Liver (tissue), 9 donors: ENCODE measurements around the gene CSMD2. TPM values are rescaled to one million over a fixed set of nuclear protein-coding genes. Genes with fewer than 3 reads are reported as not detected.

Experiments used
- DNase-seq: peaks from one replicate; pipeline ENCODE4 v3.0.0-alpha.2; 2017; ENCODE audit warnings: low spot score
- H3K27ac ChIP-seq, 2 donors: one replicate each; pipeline ENCODE4 v1.7.0; 2013; ENCODE audit warnings: inconsistent platforms in 2 of 2, low read length in 2 of 2, control low read depth in 1 of 2, low read depth in 1 of 2, mild to moderate bottlenecking in 1 of 2
- H3K27me3 ChIP-seq, 4 donors: one replicate each; pipeline versions ENCODE4 v1.6.1 to v1.7.0; 2013; ENCODE audit warnings: low read length in 3 of 4, inconsistent platforms in 1 of 4, mild to moderate bottlenecking in 1 of 4, moderate library complexity in 1 of 4; ENCODE audit not compliant: control insufficient read depth in 4 of 4, insufficient read depth in 4 of 4
- H3K36me3 ChIP-seq, 4 donors: one replicate each; pipeline versions ENCODE4 v1.6.1 to v1.7.0; 2013; ENCODE audit warnings: low read length in 3 of 4, mild to moderate bottlenecking in 3 of 4, low read depth in 1 of 4, moderate library complexity in 1 of 4; ENCODE audit not compliant: control insufficient read depth in 4 of 4, insufficient read depth in 3 of 4
- H3K4me1 ChIP-seq, 4 donors: one replicate each; pipeline versions ENCODE4 v1.6.1 to v1.7.0; 2013; ENCODE audit warnings: low read length in 3 of 4, mild to moderate bottlenecking in 3 of 4, moderate library complexity in 1 of 4; ENCODE audit not compliant: control insufficient read depth in 4 of 4, insufficient read depth in 4 of 4
- H3K4me3 ChIP-seq, 3 donors: one replicate each; pipeline versions ENCODE4 v1.6.1 to v1.7.0; 2013; ENCODE audit warnings: low read length in 3 of 3, control low read depth in 1 of 3, low read depth in 1 of 3, mild to moderate bottlenecking in 1 of 3
- H3K9ac ChIP-seq, 2 donors: one replicate each; pipeline ENCODE4 v1.7.0; 2013; ENCODE audit warnings: low read length in 2 of 2, mild to moderate bottlenecking in 2 of 2, moderate library complexity in 2 of 2, control low read depth in 1 of 2, low read depth in 1 of 2
- H3K9me3 ChIP-seq, 4 donors: one replicate each; pipeline versions ENCODE4 v1.6.1 to v1.7.0; 2013; ENCODE audit warnings: low read length in 3 of 4; ENCODE audit not compliant: control insufficient read depth in 4 of 4
- CTCF ChIP-seq: fragments of 150-350 bp; IDR thresholded peaks from 2 replicates; pipeline ENCODE4 v1.5.1; 2017; ENCODE audit warnings: improper control_type of control experiment, low read depth, low read length; ENCODE audit not compliant: missing input control
- FOXA1 ChIP-seq: IDR thresholded peaks from 2 replicates; pipeline ENCODE4 v1.6.1; 2016; ENCODE audit warnings: antibody characterized with exemption
- FOXA2 ChIP-seq: IDR thresholded peaks from 2 replicates; pipeline ENCODE4 v1.6.1; 2016; ENCODE audit warnings: antibody characterized with exemption
- GABPA ChIP-seq, 2 donors: IDR thresholded peaks in 1 of 2; conservative IDR thresholded peaks in 1 of 2; 2 replicates each; pipeline ENCODE4 v1.6.1; 2016; ENCODE audit warnings: antibody characterized with exemption in 2 of 2, mild to moderate bottlenecking in 1 of 2, moderate library complexity in 1 of 2
- HNF4A ChIP-seq, 2 donors: conservative IDR thresholded peaks; 2 replicates each; pipeline ENCODE4 v1.6.1; 2016; ENCODE audit warnings: antibody characterized with exemption in 2 of 2, mild to moderate bottlenecking in 2 of 2
- HNF4G ChIP-seq: IDR thresholded peaks from 2 replicates; pipeline ENCODE4 v1.6.1; 2016; ENCODE audit warnings: antibody characterized with exemption
- JUND ChIP-seq, 2 donors: IDR thresholded peaks; 2 replicates each; pipeline ENCODE4 v1.6.1; 2016; ENCODE audit warnings: antibody characterized with exemption in 2 of 2
- MAX ChIP-seq: IDR thresholded peaks from 2 replicates; pipeline ENCODE4 v1.6.1; 2016; ENCODE audit warnings: antibody characterized with exemption
- NR2F2 ChIP-seq: IDR thresholded peaks from 2 replicates; pipeline ENCODE4 v1.6.1; 2016; ENCODE audit warnings: antibody characterized with exemption
- RAD21 ChIP-seq, 2 donors: IDR thresholded peaks; 2 replicates each; pipeline ENCODE4 v1.6.1; 2016; ENCODE audit warnings: antibody characterized with exemption in 2 of 2, mild to moderate bottlenecking in 2 of 2
- REST ChIP-seq: IDR thresholded peaks from 2 replicates; pipeline ENCODE4 v1.6.1; 2016; ENCODE audit warnings: antibody characterized with exemption, mild to moderate bottlenecking
- SP1 ChIP-seq: IDR thresholded peaks from 2 replicates; pipeline ENCODE4 v1.6.1; 2018; ENCODE audit warnings: antibody characterized with exemption, mild to moderate bottlenecking
- TAF1 ChIP-seq: conservative IDR thresholded peaks from 2 replicates; pipeline ENCODE4 v1.6.1; 2016; ENCODE audit warnings: antibody characterized with exemption, mild to moderate bottlenecking
- YY1 ChIP-seq: IDR thresholded peaks from 2 replicates; pipeline ENCODE4 v1.6.1; 2016; ENCODE audit warnings: antibody characterized with exemption, mild to moderate bottlenecking
- ZBTB33 ChIP-seq: IDR thresholded peaks from 2 replicates; pipeline ENCODE4 v1.6.1; 2016; ENCODE audit warnings: antibody characterized with exemption
- WGBS: extraction: QIAGEN DNeasy Blood & Tissue Kit; methylation state at CpG from one replicate; pipeline ENCODE4 v1.1.7; 2013; 5-methylcytosine and 5-hydroxymethylcytosine counted together
- polyA plus RNA-seq, 2 donors: library from polyadenylated mRNA; stranded (reverse) in 1 of 2; unstranded in 1 of 2; fragments of 200-250 nt in 1 of 2; fragments of >200 nt in 1 of 2; fragmentation: Nextera tagmentation in 1 of 2; extraction: Ambion mirVana in 1 of 2; gene quantifications; one replicate each; pipeline versions ENCODE4 v1.2.1 to v1.2.3, GENCODE V29; 2013 to 2015
- total RNA-seq, 2 donors: library from RNA; depleted of rRNA; stranded (reverse); fragments of >200 nt; gene quantifications; one replicate each; pipeline ENCODE4 v1.2.3, GENCODE V29; 2014
- donor health status: healthy.
- donor health status: healthy.
- donor health status: healthy.
- donor health status: healthy.
- donor health status: healthy.

Gene CSMD2
- total and polyA plus RNA-seq, 4 donors = 0.08 to 0.09 TPM; not detected in 2

- H3K9me3 ChIP-seq = peaks cover 0 to 1% (median 0%) of the 10 kb centered on the region in 4 donors
- H3K9ac ChIP-seq = no peak overlapping the region
- H3K4me1 ChIP-seq = no peaks in the 10 kb centered on the region
- TF ChIP-seq HNF4A (conservative IDR thresholded peaks at IDR 0.05) (no peak), CTCF (no peak)
- H3K36me3 ChIP-seq = no peaks in the 10 kb centered on the region
- H3K4me3 ChIP-seq = no peak overlapping the region
- peaks cover 0 to 3% (median 0%) of the 10 kb centered on the region in 4 donors for H3K27me3 ChIP-seq
- 49% methylated on average over 2 of the region's 2 CpGs for WGBS
- H3K27ac ChIP-seq = no peak overlapping the region
- no peak for DNase-seq
Observed at GRCh38 chr1:33768821-33769220, 396.2 kb downstream of the CSMD2 start.

- WGBS = 44% methylated on average over 2 of the region's 2 CpGs
Observed at GRCh38 chr1:33768106-33768505, 396.9 kb downstream of the CSMD2 start.

GRCh38 chr1:33764149-33764548, 400.9 kb downstream of the CSMD2 start:
- WGBS = 70% methylated on average over 4 of the region's 4 CpGs
- TF ChIP-seq GABPA (IDR thresholded peaks at IDR 0.05 in 1 of 2, conservative IDR thresholded peaks at IDR 0.05 in 1 of 2) (no peak), YY1 (no peak), REST (no peak), SP1 (no peak), FOXA1 (no peak), HNF4G (no peak), HNF4A (conservative IDR thresholded peaks at IDR 0.05) (no peak), RAD21 (IDR thresholded peaks at IDR 0.05) (no peak), ZBTB33 (no peak), NR2F2 (no peak), FOXA2 (no peak), JUND (IDR thresholded peaks at IDR 0.05) (no peak), TAF1 (no peak), MAX (no peak)
- no peaks in the 10 kb centered on the region for H3K36me3 ChIP-seq
- H3K4me1 ChIP-seq = no peaks in the 10 kb centered on the region
- no peak overlapping the region for H3K27ac ChIP-seq
- no peak overlapping the region for H3K4me3 ChIP-seq
- no peak overlapping the region for H3K9ac ChIP-seq
- peaks cover 0 to 1% (median 0%) of the 10 kb centered on the region in 4 donors for H3K9me3 ChIP-seq
- no peak for DNase-seq
- H3K27me3 ChIP-seq = no peaks in the 10 kb centered on the region

More at GRCh38 chr1:33768106-33768505, 396.9 kb downstream of the CSMD2 start:
- H3K36me3 ChIP-seq = no peaks in the 10 kb centered on the region
- TF ChIP-seq HNF4A (conservative IDR thresholded peaks at IDR 0.05) = no peak
- TF ChIP-seq CTCF = no peak
- TF ChIP-seq HNF4G = no peak
- TF ChIP-seq JUND (IDR thresholded peaks at IDR 0.05) = no peak
- TF ChIP-seq FOXA2 = no peak
- no peak for TF ChIP-seq RAD21 (IDR thresholded peaks at IDR 0.05)
- no peak for TF ChIP-seq SP1
- no peak for TF ChIP-seq NR2F2
- no peak for DNase-seq
- peaks cover 0 to 3% (median 0%) of the 10 kb centered on the region in 4 donors for H3K27me3 ChIP-seq
- H3K27ac ChIP-seq = no peak overlapping the region
- H3K4me1 ChIP-seq = no peaks in the 10 kb centered on the region
- H3K9ac ChIP-seq = no peak overlapping the region
- no peak overlapping the region for H3K4me3 ChIP-seq
- peaks cover 0 to 1% (median 0%) of the 10 kb centered on the region in 4 donors for H3K9me3 ChIP-seq
